ENCODE measurements around the gene CYP2F1. TPM values are rescaled to one million over a fixed set of nuclear protein-coding genes. Genes with fewer than 3 reads are reported as not detected.

CYP2F1 gene
- total and polyA plus RNA-seq, 2 experiments from 2014 or later, result 1.1 TPM; not detected in 1

DNA sequence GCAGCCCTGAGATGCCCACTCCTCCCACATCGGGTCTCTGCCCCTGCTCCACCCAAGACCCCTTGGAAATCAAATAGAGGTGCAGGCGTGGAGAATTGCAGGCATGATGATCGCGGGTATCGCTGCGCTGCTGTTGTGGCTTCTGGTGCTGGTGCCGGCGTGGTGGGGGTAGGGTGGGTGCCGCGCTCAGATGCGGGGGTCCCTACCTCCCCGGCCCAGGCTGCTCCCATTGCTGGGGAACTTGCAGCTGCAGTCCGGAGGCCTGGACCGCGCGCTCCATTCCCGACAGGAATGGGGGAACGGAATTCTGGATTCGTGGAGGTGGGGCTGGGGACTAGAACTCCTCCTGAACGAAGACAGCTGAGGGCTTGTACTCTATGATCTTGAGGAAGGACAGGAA is 20.4 kb downstream of the CYP2F1 start:
- Mint-ChIP-seq H3K27me3 (ENCODE audit: insufficient read depth, low read depth, poor library complexity) (peaks cover 21% of the 10 kb centered on the region), H3K36me3 (ENCODE audit: low read depth) (peaks cover 4% of the 10 kb centered on the region; the same call in 1 of the 3 replicates), H3K4me1 (peaks cover 23% of the 10 kb centered on the region), H3K4me3 (peak overlapping the region; percentile 60), H3K27ac (no peak overlapping the region), H3K9me3 (no peaks in the 10 kb centered on the region)
- Histone ChIP-seq H3K9me2 (ENCODE audit: insufficient read depth) (no peaks in the 10 kb centered on the region), H2AFZ (no peak overlapping the region), H3K4me1 (ENCODE audit: insufficient read depth) (no peaks in the 10 kb centered on the region), H3F3A (replicated peaks; ENCODE audit: low read depth) (0 out of 2 replicates have a peak, but pooled peaks cover 5% of the 10 kb centered on the region), H4K20me1 (replicated peaks; ENCODE audit: insufficient read depth) (no peaks in the 10 kb centered on the region), H3K36me3 (ENCODE audit: insufficient read depth) (no peaks in the 10 kb centered on the region), H3K27ac (ENCODE audit: low read depth) (no peak overlapping the region), H3K4me2 (peak overlapping the region; percentile 68), H3K27me3 (ENCODE audit: insufficient read depth) (peaks cover 5% of the 10 kb centered on the region; the same call in 1 of the 2 replicates), H3K79me2 (replicated peaks; ENCODE audit: insufficient read depth) (no peaks in the 10 kb centered on the region), H3K4me3 (peak overlapping the region; percentile 63; the same call in 1 of the 2 replicates)
- no peak for TF ChIP-seq EZH2phosphoT487 (IDR thresholded peaks at IDR 0.05; ENCODE audit: unreplicated experiment)
- TF ChIP-seq, protein P1, sequence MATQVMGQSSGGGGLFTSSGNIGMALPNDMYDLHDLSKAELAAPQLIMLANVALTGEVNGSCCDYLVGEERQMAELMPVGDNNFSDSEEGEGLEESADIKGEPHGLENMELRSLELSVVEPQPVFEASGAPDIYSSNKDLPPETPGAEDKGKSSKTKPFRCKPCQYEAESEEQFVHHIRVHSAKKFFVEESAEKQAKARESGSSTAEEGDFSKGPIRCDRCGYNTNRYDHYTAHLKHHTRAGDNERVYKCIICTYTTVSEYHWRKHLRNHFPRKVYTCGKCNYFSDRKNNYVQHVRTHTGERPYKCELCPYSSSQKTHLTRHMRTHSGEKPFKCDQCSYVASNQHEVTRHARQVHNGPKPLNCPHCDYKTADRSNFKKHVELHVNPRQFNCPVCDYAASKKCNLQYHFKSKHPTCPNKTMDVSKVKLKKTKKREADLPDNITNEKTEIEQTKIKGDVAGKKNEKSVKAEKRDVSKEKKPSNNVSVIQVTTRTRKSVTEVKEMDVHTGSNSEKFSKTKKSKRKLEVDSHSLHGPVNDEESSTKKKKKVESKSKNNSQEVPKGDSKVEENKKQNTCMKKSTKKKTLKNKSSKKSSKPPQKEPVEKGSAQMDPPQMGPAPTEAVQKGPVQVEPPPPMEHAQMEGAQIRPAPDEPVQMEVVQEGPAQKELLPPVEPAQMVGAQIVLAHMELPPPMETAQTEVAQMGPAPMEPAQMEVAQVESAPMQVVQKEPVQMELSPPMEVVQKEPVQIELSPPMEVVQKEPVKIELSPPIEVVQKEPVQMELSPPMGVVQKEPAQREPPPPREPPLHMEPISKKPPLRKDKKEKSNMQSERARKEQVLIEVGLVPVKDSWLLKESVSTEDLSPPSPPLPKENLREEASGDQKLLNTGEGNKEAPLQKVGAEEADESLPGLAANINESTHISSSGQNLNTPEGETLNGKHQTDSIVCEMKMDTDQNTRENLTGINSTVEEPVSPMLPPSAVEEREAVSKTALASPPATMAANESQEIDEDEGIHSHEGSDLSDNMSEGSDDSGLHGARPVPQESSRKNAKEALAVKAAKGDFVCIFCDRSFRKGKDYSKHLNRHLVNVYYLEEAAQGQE (IDR thresholded peaks at IDR 0.05; ENCODE audit: unreplicated experiment), result no peak
- TF ChIP-seq, protein P2, sequence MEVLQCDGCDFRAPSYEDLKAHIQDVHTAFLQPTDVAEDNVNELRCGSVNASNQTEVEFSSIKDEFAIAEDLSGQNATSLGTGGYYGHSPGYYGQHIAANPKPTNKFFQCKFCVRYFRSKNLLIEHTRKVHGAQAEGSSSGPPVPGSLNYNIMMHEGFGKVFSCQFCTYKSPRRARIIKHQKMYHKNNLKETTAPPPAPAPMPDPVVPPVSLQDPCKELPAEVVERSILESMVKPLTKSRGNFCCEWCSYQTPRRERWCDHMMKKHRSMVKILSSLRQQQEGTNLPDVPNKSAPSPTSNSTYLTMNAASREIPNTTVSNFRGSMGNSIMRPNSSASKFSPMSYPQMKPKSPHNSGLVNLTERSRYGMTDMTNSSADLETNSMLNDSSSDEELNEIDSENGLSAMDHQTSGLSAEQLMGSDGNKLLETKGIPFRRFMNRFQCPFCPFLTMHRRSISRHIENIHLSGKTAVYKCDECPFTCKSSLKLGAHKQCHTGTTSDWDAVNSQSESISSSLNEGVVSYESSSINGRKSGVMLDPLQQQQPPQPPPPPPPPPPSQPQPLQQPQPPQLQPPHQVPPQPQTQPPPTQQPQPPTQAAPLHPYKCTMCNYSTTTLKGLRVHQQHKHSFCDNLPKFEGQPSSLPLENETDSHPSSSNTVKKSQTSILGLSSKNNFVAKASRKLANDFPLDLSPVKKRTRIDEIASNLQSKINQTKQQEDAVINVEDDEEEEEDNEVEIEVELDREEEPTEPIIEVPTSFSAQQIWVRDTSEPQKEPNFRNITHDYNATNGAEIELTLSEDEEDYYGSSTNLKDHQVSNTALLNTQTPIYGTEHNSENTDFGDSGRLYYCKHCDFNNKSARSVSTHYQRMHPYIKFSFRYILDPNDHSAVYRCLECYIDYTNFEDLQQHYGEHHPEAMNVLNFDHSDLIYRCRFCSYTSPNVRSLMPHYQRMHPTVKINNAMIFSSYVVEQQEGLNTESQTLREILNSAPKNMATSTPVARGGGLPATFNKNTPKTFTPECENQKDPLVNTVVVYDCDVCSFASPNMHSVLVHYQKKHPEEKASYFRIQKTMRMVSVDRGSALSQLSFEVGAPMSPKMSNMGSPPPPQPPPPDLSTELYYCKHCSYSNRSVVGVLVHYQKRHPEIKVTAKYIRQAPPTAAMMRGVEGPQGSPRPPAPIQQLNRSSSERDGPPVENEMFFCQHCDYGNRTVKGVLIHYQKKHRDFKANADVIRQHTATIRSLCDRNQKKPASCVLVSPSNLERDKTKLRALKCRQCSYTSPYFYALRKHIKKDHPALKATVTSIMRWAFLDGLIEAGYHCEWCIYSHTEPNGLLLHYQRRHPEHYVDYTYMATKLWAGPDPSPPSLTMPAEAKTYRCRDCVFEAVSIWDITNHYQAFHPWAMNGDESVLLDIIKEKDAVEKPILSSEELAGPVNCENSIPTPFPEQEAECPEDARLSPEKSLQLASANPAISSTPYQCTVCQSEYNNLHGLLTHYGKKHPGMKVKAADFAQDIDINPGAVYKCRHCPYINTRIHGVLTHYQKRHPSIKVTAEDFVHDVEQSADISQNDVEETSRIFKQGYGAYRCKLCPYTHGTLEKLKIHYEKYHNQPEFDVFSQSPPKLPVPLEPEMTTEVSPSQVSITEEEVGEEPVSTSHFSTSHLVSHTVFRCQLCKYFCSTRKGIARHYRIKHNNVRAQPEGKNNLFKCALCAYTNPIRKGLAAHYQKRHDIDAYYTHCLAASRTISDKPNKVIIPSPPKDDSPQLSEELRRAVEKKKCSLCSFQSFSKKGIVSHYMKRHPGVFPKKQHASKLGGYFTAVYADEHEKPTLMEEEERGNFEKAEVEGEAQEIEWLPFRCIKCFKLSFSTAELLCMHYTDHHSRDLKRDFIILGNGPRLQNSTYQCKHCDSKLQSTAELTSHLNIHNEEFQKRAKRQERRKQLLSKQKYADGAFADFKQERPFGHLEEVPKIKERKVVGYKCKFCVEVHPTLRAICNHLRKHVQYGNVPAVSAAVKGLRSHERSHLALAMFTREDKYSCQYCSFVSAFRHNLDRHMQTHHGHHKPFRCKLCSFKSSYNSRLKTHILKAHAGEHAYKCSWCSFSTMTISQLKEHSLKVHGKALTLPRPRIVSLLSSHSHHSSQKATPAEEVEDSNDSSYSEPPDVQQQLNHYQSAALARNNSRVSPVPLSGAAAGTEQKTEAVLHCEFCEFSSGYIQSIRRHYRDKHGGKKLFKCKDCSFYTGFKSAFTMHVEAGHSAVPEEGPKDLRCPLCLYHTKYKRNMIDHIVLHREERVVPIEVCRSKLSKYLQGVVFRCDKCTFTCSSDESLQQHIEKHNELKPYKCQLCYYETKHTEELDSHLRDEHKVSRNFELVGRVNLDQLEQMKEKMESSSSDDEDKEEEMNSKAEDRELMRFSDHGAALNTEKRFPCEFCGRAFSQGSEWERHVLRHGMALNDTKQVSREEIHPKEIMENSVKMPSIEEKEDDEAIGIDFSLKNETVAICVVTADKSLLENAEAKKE (CRISPR knock-in tag; IDR thresholded peaks at IDR 0.05), result no peak
- TF ChIP-seq EZH2 (IDR thresholded peaks at IDR 0.05; ENCODE audit: low read depth, unreplicated experiment), result no peak
- TF ChIP-seq STAT1 (IDR thresholded peaks at IDR 0.05; ENCODE audit: unreplicated experiment), result no peak
- TF ChIP-seq JUNB (IDR thresholded peaks at IDR 0.05; ENCODE audit: unreplicated experiment), result no peak
- TF ChIP-seq, protein P3, sequence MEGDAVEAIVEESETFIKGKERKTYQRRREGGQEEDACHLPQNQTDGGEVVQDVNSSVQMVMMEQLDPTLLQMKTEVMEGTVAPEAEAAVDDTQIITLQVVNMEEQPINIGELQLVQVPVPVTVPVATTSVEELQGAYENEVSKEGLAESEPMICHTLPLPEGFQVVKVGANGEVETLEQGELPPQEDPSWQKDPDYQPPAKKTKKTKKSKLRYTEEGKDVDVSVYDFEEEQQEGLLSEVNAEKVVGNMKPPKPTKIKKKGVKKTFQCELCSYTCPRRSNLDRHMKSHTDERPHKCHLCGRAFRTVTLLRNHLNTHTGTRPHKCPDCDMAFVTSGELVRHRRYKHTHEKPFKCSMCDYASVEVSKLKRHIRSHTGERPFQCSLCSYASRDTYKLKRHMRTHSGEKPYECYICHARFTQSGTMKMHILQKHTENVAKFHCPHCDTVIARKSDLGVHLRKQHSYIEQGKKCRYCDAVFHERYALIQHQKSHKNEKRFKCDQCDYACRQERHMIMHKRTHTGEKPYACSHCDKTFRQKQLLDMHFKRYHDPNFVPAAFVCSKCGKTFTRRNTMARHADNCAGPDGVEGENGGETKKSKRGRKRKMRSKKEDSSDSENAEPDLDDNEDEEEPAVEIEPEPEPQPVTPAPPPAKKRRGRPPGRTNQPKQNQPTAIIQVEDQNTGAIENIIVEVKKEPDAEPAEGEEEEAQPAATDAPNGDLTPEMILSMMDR (conservative IDR thresholded peaks at IDR 0.05; ENCODE audit: low read depth in 2 of 2), result no peak
- no peak for TF ChIP-seq POLR2AphosphoS5 (IDR thresholded peaks at IDR 0.05; ENCODE audit: low read depth)
- TF ChIP-seq, protein P4, sequence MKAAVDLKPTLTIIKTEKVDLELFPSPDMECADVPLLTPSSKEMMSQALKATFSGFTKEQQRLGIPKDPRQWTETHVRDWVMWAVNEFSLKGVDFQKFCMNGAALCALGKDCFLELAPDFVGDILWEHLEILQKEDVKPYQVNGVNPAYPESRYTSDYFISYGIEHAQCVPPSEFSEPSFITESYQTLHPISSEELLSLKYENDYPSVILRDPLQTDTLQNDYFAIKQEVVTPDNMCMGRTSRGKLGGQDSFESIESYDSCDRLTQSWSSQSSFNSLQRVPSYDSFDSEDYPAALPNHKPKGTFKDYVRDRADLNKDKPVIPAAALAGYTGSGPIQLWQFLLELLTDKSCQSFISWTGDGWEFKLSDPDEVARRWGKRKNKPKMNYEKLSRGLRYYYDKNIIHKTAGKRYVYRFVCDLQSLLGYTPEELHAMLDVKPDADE (IDR thresholded peaks at IDR 0.05), result no peak
- no peak for TF ChIP-seq ZNF331 (CRISPR knock-in tag; IDR thresholded peaks at IDR 0.05; ENCODE audit: low read depth)
- no peak for TF ChIP-seq CREB1 (CRISPR knock-in tag; IDR thresholded peaks at IDR 0.05; ENCODE audit: low read depth)
- TF ChIP-seq NANOG (IDR thresholded peaks at IDR 0.05; ENCODE audit: borderline replicate concordance), result no peak
- no peak for DNase-seq (ENCODE audit: low spot score)
- no peak for ATAC-seq

Data from GM23338 (cell line).